Measurements from ENCODE around the gene PROM2. TPM values are rescaled to one million over a fixed set of nuclear protein-coding genes. Genes with fewer than 3 reads are reported as not detected.

PROM2 gene
- total RNA-seq, 2 donors from 2014 or later = 2.2 to 2.3 TPM

GRCh38 chr2:95297639-95298395 lies 23.6 kb downstream of the PROM2 start:
- H3K4me1 Mint-ChIP-seq = peaks cover 3% of the 10 kb centered on the region
- H3K27ac ChIP-seq (ENCODE audit: low read depth, low read length) = no peak overlapping the region
- no peak overlapping the region for H3K4me3 ChIP-seq (ENCODE audit: low read length)
- no peaks in the 10 kb centered on the region for H3K9me3 ChIP-seq (ENCODE audit: control insufficient read depth, low read length)
- H3K27me3 Mint-ChIP-seq (ENCODE audit: insufficient read depth) = no peaks in the 10 kb centered on the region
- DNase-seq = no peak
- TF ChIP-seq, protein P1, sequence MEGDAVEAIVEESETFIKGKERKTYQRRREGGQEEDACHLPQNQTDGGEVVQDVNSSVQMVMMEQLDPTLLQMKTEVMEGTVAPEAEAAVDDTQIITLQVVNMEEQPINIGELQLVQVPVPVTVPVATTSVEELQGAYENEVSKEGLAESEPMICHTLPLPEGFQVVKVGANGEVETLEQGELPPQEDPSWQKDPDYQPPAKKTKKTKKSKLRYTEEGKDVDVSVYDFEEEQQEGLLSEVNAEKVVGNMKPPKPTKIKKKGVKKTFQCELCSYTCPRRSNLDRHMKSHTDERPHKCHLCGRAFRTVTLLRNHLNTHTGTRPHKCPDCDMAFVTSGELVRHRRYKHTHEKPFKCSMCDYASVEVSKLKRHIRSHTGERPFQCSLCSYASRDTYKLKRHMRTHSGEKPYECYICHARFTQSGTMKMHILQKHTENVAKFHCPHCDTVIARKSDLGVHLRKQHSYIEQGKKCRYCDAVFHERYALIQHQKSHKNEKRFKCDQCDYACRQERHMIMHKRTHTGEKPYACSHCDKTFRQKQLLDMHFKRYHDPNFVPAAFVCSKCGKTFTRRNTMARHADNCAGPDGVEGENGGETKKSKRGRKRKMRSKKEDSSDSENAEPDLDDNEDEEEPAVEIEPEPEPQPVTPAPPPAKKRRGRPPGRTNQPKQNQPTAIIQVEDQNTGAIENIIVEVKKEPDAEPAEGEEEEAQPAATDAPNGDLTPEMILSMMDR (conservative IDR thresholded peaks at IDR 0.05) = no peak
- H3K36me3 Mint-ChIP-seq (ENCODE audit: low read depth) = no peaks in the 10 kb centered on the region
- no peaks in the 10 kb centered on the region for H3K27me3 ChIP-seq (ENCODE audit: control insufficient read depth, insufficient read depth, low read length, poor library complexity, severe bottlenecking)
- H3K4me1 ChIP-seq (ENCODE audit: control insufficient read depth, insufficient read depth, low read length) = no peaks in the 10 kb centered on the region
- H3K9me3 Mint-ChIP-seq = no peaks in the 10 kb centered on the region
- WGBS, 2 experiments (ENCODE audit: insufficient coverage in 1 of 2, insufficient read length in 1 of 2) = 77 to 79% methylated on average over 7 to 11 of the region's 11 CpGs
- H3K27ac Mint-ChIP-seq = no peak overlapping the region
- no peaks in the 10 kb centered on the region for H3K36me3 ChIP-seq (ENCODE audit: control insufficient read depth, insufficient read depth, low read length)
- no peak overlapping the region for H3K9ac ChIP-seq (ENCODE audit: extremely low read depth, low read length, poor library complexity, severe bottlenecking)
- no peak overlapping the region for H3K4me3 Mint-ChIP-seq

GRCh38 chr2:95298486-95299111 lies 24.4 kb downstream of the PROM2 start:
- no peak overlapping the region for H3K9ac ChIP-seq (ENCODE audit: extremely low read depth, low read length, poor library complexity, severe bottlenecking)
- H3K4me3 ChIP-seq (ENCODE audit: low read length) = no peak overlapping the region
- Mint-ChIP-seq H3K9me3 (no peaks in the 10 kb centered on the region), H3K36me3 (ENCODE audit: low read depth) (no peaks in the 10 kb centered on the region), H3K4me3 (no peak overlapping the region), H3K27ac (no peak overlapping the region), H3K27me3 (ENCODE audit: insufficient read depth) (no peaks in the 10 kb centered on the region), H3K4me1 (peaks cover 3% of the 10 kb centered on the region)
- no peaks in the 10 kb centered on the region for H3K36me3 ChIP-seq (ENCODE audit: control insufficient read depth, insufficient read depth, low read length)
- TF ChIP-seq, protein P1 (conservative IDR thresholded peaks at IDR 0.05) = no peak
- no peaks in the 10 kb centered on the region for H3K9me3 ChIP-seq (ENCODE audit: control insufficient read depth, low read length)
- WGBS, 2 experiments (ENCODE audit: insufficient coverage in 1 of 2, insufficient read length in 1 of 2) = 88 to 95% methylated on average over 8 to 9 of the region's 9 CpGs
- no peaks in the 10 kb centered on the region for H3K27me3 ChIP-seq (ENCODE audit: control insufficient read depth, insufficient read depth, low read length, poor library complexity, severe bottlenecking)
- DNase-seq = no peak
- no peaks in the 10 kb centered on the region for H3K4me1 ChIP-seq (ENCODE audit: control insufficient read depth, insufficient read depth, low read length)
- no peak overlapping the region for H3K27ac ChIP-seq (ENCODE audit: low read depth, low read length)

DNA sequence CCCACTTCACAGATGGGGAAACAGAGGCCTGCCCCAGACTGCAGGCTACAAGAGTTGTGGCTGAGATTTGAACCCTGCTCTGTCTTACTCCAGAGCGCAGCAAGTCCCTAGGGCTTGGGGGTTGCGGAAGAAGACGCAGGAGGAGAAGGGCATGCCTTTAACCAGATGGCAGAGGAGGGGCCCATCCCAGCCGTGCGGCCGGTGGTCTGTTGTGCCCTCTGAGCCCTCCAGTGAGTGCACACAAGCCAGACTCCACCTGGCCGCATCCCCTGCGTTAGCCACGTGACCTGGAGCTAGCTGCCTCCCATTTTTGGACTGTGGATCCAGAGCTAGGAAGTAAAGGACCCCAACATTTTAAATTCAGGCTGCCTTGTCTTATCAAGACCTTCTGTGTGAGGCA lies 25.7 kb downstream of the PROM2 start:
- H3K4me1 Mint-ChIP-seq = peaks cover 3% of the 10 kb centered on the region
- H3K9me3 ChIP-seq (ENCODE audit: control insufficient read depth, low read length) = no peaks in the 10 kb centered on the region
- H3K27me3 Mint-ChIP-seq (ENCODE audit: insufficient read depth) = no peaks in the 10 kb centered on the region
- H3K27me3 ChIP-seq (ENCODE audit: control insufficient read depth, insufficient read depth, low read length, poor library complexity, severe bottlenecking) = no peaks in the 10 kb centered on the region
- TF ChIP-seq, protein P1 (conservative IDR thresholded peaks at IDR 0.05) = no peak
- H3K4me3 Mint-ChIP-seq = no peak overlapping the region
- no peaks in the 10 kb centered on the region for H3K36me3 ChIP-seq (ENCODE audit: control insufficient read depth, insufficient read depth, low read length)
- no peaks in the 10 kb centered on the region for H3K4me1 ChIP-seq (ENCODE audit: control insufficient read depth, insufficient read depth, low read length)
- DNase-seq = no peak
- no peaks in the 10 kb centered on the region for H3K36me3 Mint-ChIP-seq (ENCODE audit: low read depth)
- H3K4me3 ChIP-seq (ENCODE audit: low read length) = no peak overlapping the region
- H3K27ac Mint-ChIP-seq = no peak overlapping the region
- 93 to 94% methylated on average over 3 to 9 of the region's 9 CpGs for WGBS, 2 experiments (ENCODE audit: insufficient coverage in 1 of 2, insufficient read length in 1 of 2)
- H3K9ac ChIP-seq (ENCODE audit: extremely low read depth, low read length, poor library complexity, severe bottlenecking) = no peak overlapping the region
- H3K9me3 Mint-ChIP-seq = no peaks in the 10 kb centered on the region
- H3K27ac ChIP-seq (ENCODE audit: low read depth, low read length) = no peak overlapping the region
